Adrenal gland (tissue), 12 donors: ENCODE measurements around the gene ADAMTS8. TPM values are rescaled to one million over a fixed set of nuclear protein-coding genes. Genes with fewer than 3 reads are reported as not detected.

Experiments used
- DNase-seq, 7 donors: peaks; one replicate each; pipeline ENCODE4 v3.0.0-alpha.2; 2019 to 2020
- H3K27ac ChIP-seq, 5 donors: fragments of 200-600 bp; sonication (generic) in 4 of 5; 1 replicate in 3 of 5; 2 replicates in 2 of 5; pipeline versions ENCODE4 v1.5.1 to v1.8.0; 2016 to 2020; ENCODE audit warnings: mild to moderate bottlenecking in 1 of 5
- H3K27me3 ChIP-seq: fragments of 200-600 bp; 2 replicates; pipeline ENCODE4 v1.8.0; 2021
- H3K36me3 ChIP-seq, 2 donors: fragments of 200-600 bp; replicated peaks in 1 of 2; 1 replicate in 1 of 2; 2 replicates in 1 of 2; pipeline versions ENCODE4 v1.5.1 to v1.8.0; 2018 to 2022
- H3K4me1 ChIP-seq, 2 donors: fragments of 200-600 bp; replicated peaks in 1 of 2; 1 replicate in 1 of 2; 2 replicates in 1 of 2; pipeline versions ENCODE4 v1.5.1 to v1.8.0; 2018 to 2021
- H3K4me3 ChIP-seq, 4 donors: fragments of 200-600 bp; sonication (generic) in 3 of 4; one replicate each; pipeline ENCODE4 v1.5.1; 2016 to 2018
- H3K9me3 ChIP-seq, 3 donors: fragments of 200-600 bp; sonication (generic) in 1 of 3; replicated peaks in 1 of 3; 1 replicate in 2 of 3; 2 replicates in 1 of 3; pipeline versions ENCODE4 v1.5.1 to v1.8.0; 2016 to 2021
- CTCF ChIP-seq, 6 experiments: fragments of 450-650 bp in 4 of 6; fragments of 200-600 bp in 2 of 6; sonication (generic) in 1 of 6; IDR thresholded peaks; 1 replicate in 5 of 6; 2 replicates in 1 of 6; pipeline versions ENCODE4 v1.5.1 to v1.8.0; 2016 to 2021; ENCODE audit warnings: antibody characterized with exemption in 6 of 6, mild to moderate bottlenecking in 2 of 6, moderate library complexity in 1 of 6
- POLR2A ChIP-seq, 2 donors: fragments of 450-650 bp; IDR thresholded peaks; one replicate each; pipeline ENCODE4 v1.6.1; 2017; ENCODE audit warnings: antibody characterized with exemption in 2 of 2, mild to moderate bottlenecking in 2 of 2, moderate library complexity in 1 of 2
- WGBS, 4 donors: extraction: QIAGEN DNeasy Blood & Tissue Kit in 2 of 4; methylation state at CpG; one replicate each; pipeline versions ENCODE4 v1.1.5 to v1.1.7; 2013 to 2017; 5-methylcytosine and 5-hydroxymethylcytosine counted together
- intact Hi-C, 2 donors: fragments of 100-400 bp; cut with DNase I; formaldehyde crosslinking; loops; one replicate each; pipeline versions ENCODE4 v1.14.1 to v1.15.0; 2022 to 2023
- polyA plus RNA-seq, 3 donors: library from polyadenylated mRNA; stranded (reverse); fragments of 200-250 nt in 2 of 3; fragments of 350-450 nt in 1 of 3; fragmentation: Illumina TruSeq in 1 of 3; extraction: RNeasy Lipid Tissue Mini Kit (QIAGEN cat#74804) in 1 of 3; gene quantifications; one replicate each; pipeline ENCODE4 v1.2.3, GENCODE V29; 2013 to 2014
- total RNA-seq, 9 donors: library from RNA; depleted of rRNA in 4 of 9; stranded (reverse); fragments of >200 nt in 4 of 9; fragments of 120-200 nt in 1 of 9; fragmentation: NEBNext Ultra II Directional in 1 of 9; extraction: Animal tissue kit (Norgen Biotek cat#: 25700) in 1 of 9; gene quantifications; one replicate each; pipeline versions ENCODE4 v1.1.0 to v1.2.4, GENCODE V29; 2013 to 2023
- donor health status: healthy with polysubstance abuse.
- donor health status: Bipolar disorder and iron deficiency.
- donor health status: DM: yes; HTN: yes; CAD: no.
- donor health status: DM: no; HTN: no; CAD: no.
- donor health status: DM: no; HTN: no; CAD: no.
- donor health status: DM: yes; HTN: yes; CAD: no.

ADAMTS8 gene
- total and polyA plus RNA-seq, 12 donors: 0.06 to 1.4 (median 0.14) TPM; not detected in 3

GRCh38 chr11:130473056-130473794, 44.8 kb upstream of the ADAMTS8 start:
- Histone ChIP-seq H3K36me3 (no peaks in the 10 kb centered on the region), H3K27me3 (no peaks in the 10 kb centered on the region), H3K9me3 (no peaks in the 10 kb centered on the region), H3K27ac (no peak overlapping the region), H3K4me3 (no peak overlapping the region), H3K4me1 (peaks cover 6 to 9% of the 10 kb centered on the region in 2 donors)
- peak in 1 of 7 donors; percentile 39 for DNase-seq
- intact Hi-C loops: no loop called here
- TF ChIP-seq CTCF (IDR thresholded peaks at IDR 0.05): no peak
- TF ChIP-seq POLR2A (IDR thresholded peaks at IDR 0.05): no peak
- WGBS, 4 donors: 94 to 96% (median 95%) methylated on average over 10 to 52 of the region's 52 CpGs

GRCh38 chr11:130472434-130472961, 44.1 kb upstream of the ADAMTS8 start:
- peaks cover 0 to 1% of the 10 kb centered on the region in 2 donors for H3K4me1 ChIP-seq

GRCh38 chr11:130471731-130472433, 43.5 kb upstream of the ADAMTS8 start:
- DNase-seq: peak in 2 of 7 donors; percentile 2 to 38
- Histone ChIP-seq H3K4me1 (no peaks in the 10 kb centered on the region), H3K27ac (no peak overlapping the region), H3K9me3 (no peaks in the 10 kb centered on the region), H3K36me3 (no peaks in the 10 kb centered on the region), H3K27me3 (no peaks in the 10 kb centered on the region), H3K4me3 (no peak overlapping the region)
- 84 to 87% (median 84%) methylated on average over 8 to 11 of the region's 11 CpGs for WGBS, 4 donors
- TF ChIP-seq CTCF (IDR thresholded peaks at IDR 0.05): no peak
- no peak for TF ChIP-seq POLR2A (IDR thresholded peaks at IDR 0.05)
- intact Hi-C loops: no loop called here

More at GRCh38 chr11:130472434-130472961, 44.1 kb upstream of the ADAMTS8 start:
- H3K27ac ChIP-seq: no peak overlapping the region
- intact Hi-C loops: no loop called here
- H3K9me3 ChIP-seq: no peaks in the 10 kb centered on the region
- no peaks in the 10 kb centered on the region for H3K27me3 ChIP-seq
- no peak overlapping the region for H3K4me3 ChIP-seq
- no peak for TF ChIP-seq CTCF (IDR thresholded peaks at IDR 0.05)
- no peak for TF ChIP-seq POLR2A (IDR thresholded peaks at IDR 0.05)
- no peaks in the 10 kb centered on the region for H3K36me3 ChIP-seq
- peak in 1 of 7 donors; percentile 17 for DNase-seq
- WGBS, 4 donors: 87 to 93% (median 91%) methylated on average over 6 to 7 of the region's 7 CpGs
